Neural progenitor cell (in vitro differentiated cells): ENCODE results near the gene ARHGAP20. TPM values are rescaled to one million over a fixed set of nuclear protein-coding genes. Genes with fewer than 3 reads are reported as not detected.

Experiments
- DNase-seq: peaks from one replicate; pipeline ENCODE4 v3.0.0-alpha.2; 2016; ENCODE audit warnings: low spot score
- H2AFZ ChIP-seq: fragments of 200-600 bp; sonication (generic); replicated peaks from 2 replicates; pipeline ENCODE4 v1.6.1; 2016; ENCODE audit warnings: antibody characterized with exemption
- H3F3A ChIP-seq: fragments of 200-600 bp; sonication (generic); 2 replicates; pipeline ENCODE4 v1.6.1; 2016; ENCODE audit warnings: antibody characterized with exemption, low read depth
- H3K27ac ChIP-seq: fragments of 200-600 bp; sonication (generic); 2 replicates; pipeline ENCODE4 v1.5.1; 2016; ENCODE audit warnings: mild to moderate bottlenecking
- H3K27me3 ChIP-seq: fragments of 200-600 bp; sonication (generic); 2 replicates; pipeline ENCODE4 v1.6.1; 2016; ENCODE audit warnings: mild to moderate bottlenecking, moderate library complexity
- H3K36me3 ChIP-seq: fragments of 200-600 bp; sonication (generic); 2 replicates; pipeline ENCODE4 v1.5.1; 2016
- H3K4me1 ChIP-seq: fragments of 200-600 bp; sonication (generic); 2 replicates; pipeline ENCODE4 v1.6.1; 2016; ENCODE audit warnings: mixed run types
- H3K4me2 ChIP-seq: fragments of 200-600 bp; sonication (generic); 2 replicates; pipeline ENCODE4 v1.6.1; 2016
- H3K4me3 ChIP-seq: fragments of 200-600 bp; sonication (generic); 2 replicates; pipeline ENCODE4 v1.5.1; 2016
- H3K79me2 ChIP-seq: fragments of 200-600 bp; sonication (generic); 2 replicates; pipeline ENCODE4 v1.6.1; 2016; ENCODE audit warnings: low read depth
- H3K9ac ChIP-seq: fragments of 200-600 bp; sonication (generic); 2 replicates; pipeline ENCODE4 v1.6.1; 2016
- H3K9me3 ChIP-seq: fragments of 200-600 bp; sonication (generic); 2 replicates; pipeline ENCODE4 v1.5.1; 2016; ENCODE audit warnings: low read depth
- H4K20me1 ChIP-seq: fragments of 200-600 bp; sonication (generic); 2 replicates; pipeline ENCODE4 v1.6.1; 2016; ENCODE audit warnings: low read depth
- H3K27ac Mint-ChIP-seq: 3 replicates; pipeline ENCODE4 v1.8.0; 2021; ENCODE audit warnings: mixed read lengths
- H3K27me3 Mint-ChIP-seq: 2 replicates; pipeline ENCODE4 v1.8.0; 2022; ENCODE audit warnings: low read depth, mild to moderate bottlenecking, inconsistent platforms, moderate library complexity, mixed read lengths; ENCODE audit not compliant: insufficient read depth
- H3K36me3 Mint-ChIP-seq: 3 replicates; pipeline ENCODE4 v1.8.0; 2021; ENCODE audit warnings: mixed read lengths
- H3K4me1 Mint-ChIP-seq: 3 replicates; pipeline ENCODE4 v1.8.0; 2021; ENCODE audit warnings: mixed read lengths
- H3K4me3 Mint-ChIP-seq: 3 replicates; pipeline ENCODE4 v1.8.0; 2021; ENCODE audit warnings: mild to moderate bottlenecking, moderate library complexity, mixed read lengths
- H3K9me3 Mint-ChIP-seq: 3 replicates; pipeline ENCODE4 v1.8.0; 2020; ENCODE audit warnings: mixed read lengths
- CTCF ChIP-seq: fragments of 200-600 bp; sonication (generic); IDR thresholded peaks from 2 replicates; pipeline ENCODE4 v1.5.1; 2017; ENCODE audit warnings: antibody characterized with exemption, mild to moderate bottlenecking
- EZH2 ChIP-seq: fragments of 200-600 bp; sonication (generic); IDR thresholded peaks from 2 replicates; pipeline ENCODE4 v1.6.1; 2017; ENCODE audit warnings: antibody characterized with exemption, mild to moderate bottlenecking, moderate library complexity
- EZH2phosphoT487 ChIP-seq: fragments of 200-600 bp; sonication (generic); IDR thresholded peaks from 2 replicates; pipeline ENCODE4 v1.6.1; 2017; ENCODE audit warnings: antibody characterized with exemption
- total RNA-seq: library from RNA; depleted of rRNA; stranded (reverse); fragments of >200 nt; gene quantifications from 2 replicates; pipeline ENCODE4 v1.2.3, GENCODE V29; 2015; ENCODE audit warnings: low replicate concordance

ARHGAP20 gene
- total RNA-seq, 1 donor from 2014 or later: not detected

GRCh38 chr11:110582728-110583432, 129.4 kb downstream of the ARHGAP20 start:
- Mint-ChIP-seq H3K36me3 (no peaks in the 10 kb centered on the region), H3K4me1 (peaks cover 13% of the 10 kb centered on the region), H3K27me3 (no peaks in the 10 kb centered on the region), H3K27ac (peak overlapping the region; percentile 53), H3K9me3 (no peaks in the 10 kb centered on the region), H3K4me3 (no peak overlapping the region)
- no peak overlapping the region for H3K4me2 ChIP-seq
- no peaks in the 10 kb centered on the region for H3K9me3 ChIP-seq
- no peak overlapping the region for H3K27ac ChIP-seq
- H3K27me3 ChIP-seq: no peaks in the 10 kb centered on the region
- H3K9ac ChIP-seq: no peak overlapping the region
- H3K4me1 ChIP-seq: peaks cover 4% of the 10 kb centered on the region
- no peak for TF ChIP-seq CTCF
- no peak for TF ChIP-seq EZH2phosphoT487
- TF ChIP-seq EZH2: no peak
- H4K20me1 ChIP-seq: no peaks in the 10 kb centered on the region
- no peaks in the 10 kb centered on the region for H3K79me2 ChIP-seq
- no peaks in the 10 kb centered on the region for H3K36me3 ChIP-seq
- H2AFZ ChIP-seq: no peak overlapping the region
- H3F3A ChIP-seq: no peaks in the 10 kb centered on the region
- DNase-seq: no peak
- no peak overlapping the region for H3K4me3 ChIP-seq

GRCh38 chr11:110580571-110580970, 131.7 kb downstream of the ARHGAP20 start:
- TF ChIP-seq EZH2: no peak
- no peak for TF ChIP-seq CTCF
- no peak for TF ChIP-seq EZH2phosphoT487
- H3K36me3 ChIP-seq: no peaks in the 10 kb centered on the region

GRCh38 chr11:110573411-110573810, 138.8 kb downstream of the ARHGAP20 start:
- H3K4me3 Mint-ChIP-seq: no peak overlapping the region
- H3K9me3 Mint-ChIP-seq: no peaks in the 10 kb centered on the region
- no peaks in the 10 kb centered on the region for H3K36me3 Mint-ChIP-seq
- no peak overlapping the region for H3K27ac Mint-ChIP-seq
- no peaks in the 10 kb centered on the region for H3K9me3 ChIP-seq
- H3K36me3 ChIP-seq: no peaks in the 10 kb centered on the region
- H2AFZ ChIP-seq: peak overlapping the region; percentile 36
- H4K20me1 ChIP-seq: no peaks in the 10 kb centered on the region
- H3K27me3 ChIP-seq: no peaks in the 10 kb centered on the region
- no peaks in the 10 kb centered on the region for H3K79me2 ChIP-seq
- DNase-seq: no peak
- H3K4me1 Mint-ChIP-seq: no peaks in the 10 kb centered on the region
- no peak overlapping the region for H3K4me2 ChIP-seq
- H3K4me1 ChIP-seq: no peaks in the 10 kb centered on the region
- no peak overlapping the region for H3K4me3 ChIP-seq
- no peak overlapping the region for H3K9ac ChIP-seq
- TF ChIP-seq CTCF: no peak
- TF ChIP-seq EZH2: no peak
- no peak for TF ChIP-seq EZH2phosphoT487
- no peaks in the 10 kb centered on the region for H3F3A ChIP-seq
- H3K27me3 Mint-ChIP-seq: no peaks in the 10 kb centered on the region
- no peak overlapping the region for H3K27ac ChIP-seq

More at GRCh38 chr11:110580571-110580970, 131.7 kb downstream of the ARHGAP20 start:
- Histone ChIP-seq H3K9ac (no peak overlapping the region), H3K9me3 (no peaks in the 10 kb centered on the region), H3K4me3 (no peak overlapping the region), H3F3A (no peaks in the 10 kb centered on the region), H3K4me1 (peaks cover 4% of the 10 kb centered on the region), H4K20me1 (no peaks in the 10 kb centered on the region), H3K27ac (no peak overlapping the region), H3K4me2 (no peak overlapping the region), H2AFZ (no peak overlapping the region), H3K79me2 (no peaks in the 10 kb centered on the region), H3K27me3 (no peaks in the 10 kb centered on the region)
- no peak for DNase-seq
- Mint-ChIP-seq H3K4me3 (no peak overlapping the region), H3K27me3 (no peaks in the 10 kb centered on the region), H3K4me1 (peaks cover 13% of the 10 kb centered on the region), H3K27ac (no peak overlapping the region), H3K9me3 (no peaks in the 10 kb centered on the region), H3K36me3 (no peaks in the 10 kb centered on the region)
